Measurements from ENCODE around the gene UGGT2.
"Not testable (repeated sequence)": the region's sequence is repeated elsewhere in the genome, so short reads cannot be mapped to it uniquely, and the experiment has no call there.

The UGGT2 gene

DNA sequence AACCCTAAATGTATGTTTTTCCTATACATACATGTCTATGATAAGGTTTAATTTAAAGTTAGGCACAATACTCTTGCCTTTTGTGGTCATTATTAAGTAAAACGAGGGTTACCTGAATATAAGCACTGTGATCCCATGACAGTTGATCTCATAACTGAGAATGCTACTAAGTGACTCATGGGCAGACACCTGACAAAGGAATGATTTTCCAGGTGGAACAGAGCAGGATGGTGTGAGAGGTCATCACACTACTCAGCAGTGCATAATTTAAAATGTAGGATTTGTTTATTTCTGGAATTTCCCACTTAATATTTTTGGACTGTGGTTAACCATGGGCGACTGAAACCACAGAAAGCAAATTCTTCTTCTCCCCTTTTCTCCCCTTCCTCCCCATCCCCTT lies 178.9 kb downstream of the UGGT2 start:
- DNase-seq: no peak

DNA sequence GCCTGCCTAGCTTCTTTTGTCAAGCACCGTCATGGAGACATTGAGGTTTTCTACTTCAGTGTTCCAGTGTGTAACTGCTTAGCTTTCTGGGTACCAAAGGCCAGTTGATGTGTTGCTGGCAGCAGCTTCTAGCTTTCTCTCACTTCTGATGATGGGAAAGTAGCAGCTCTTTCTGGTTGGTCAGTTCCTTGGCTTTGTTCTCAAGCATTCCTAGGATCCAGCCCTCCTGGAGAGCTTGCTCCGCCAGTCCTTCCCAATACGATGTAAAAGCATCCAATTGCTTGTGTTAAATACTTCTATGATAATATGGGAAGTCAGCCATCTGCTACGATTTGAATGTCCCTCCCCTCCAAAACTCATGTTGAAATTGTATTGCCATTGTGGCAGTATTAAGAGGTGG lies 182.8 kb downstream of the UGGT2 start:
- no peak for DNase-seq

- DNase-seq: no peak
Observed at GRCh38 chr13:95865080-95865615, 188.1 kb downstream of the UGGT2 start.

DNA sequence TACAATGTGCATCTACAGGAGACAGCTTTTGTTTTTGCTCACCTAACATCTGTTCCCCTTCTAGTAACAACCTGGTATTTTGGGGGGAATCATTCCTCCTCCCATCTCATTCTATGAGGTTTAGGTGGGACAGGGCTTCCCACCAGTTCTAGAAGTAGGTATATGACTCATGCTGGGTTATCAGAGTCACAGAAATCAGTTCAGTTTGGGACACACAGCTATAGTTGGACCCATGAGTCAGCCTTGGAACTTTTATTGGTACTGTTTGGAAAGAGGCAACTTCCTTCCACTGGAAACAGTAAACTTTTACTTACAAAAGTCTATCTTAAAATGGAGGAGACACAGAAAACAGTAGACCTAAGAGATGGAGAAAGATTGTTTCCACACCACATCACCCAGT lies 190.8 kb downstream of the UGGT2 start:
- no peak for DNase-seq

DNA sequence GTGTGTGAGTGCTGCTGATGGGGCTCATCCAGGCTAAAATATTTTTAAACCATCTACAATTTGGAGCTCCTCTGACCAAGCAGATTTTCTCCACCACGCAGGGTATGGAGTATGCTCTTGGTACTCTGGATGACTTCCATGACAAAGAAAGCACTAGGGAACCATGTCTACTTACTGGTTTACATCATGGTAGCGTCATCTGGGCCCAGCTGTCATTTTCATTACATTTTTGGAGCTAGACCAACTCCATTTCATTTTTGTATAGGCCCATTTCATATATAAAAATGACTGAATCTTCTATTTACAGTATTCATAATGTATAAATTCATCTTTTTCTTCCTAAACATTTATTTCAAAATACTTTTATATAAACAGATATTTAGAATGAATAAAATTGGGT lies 191.9 kb downstream of the UGGT2 start:
- DNase-seq: no peak

GRCh38 chr13:95858286-95859075 lies 194.7 kb downstream of the UGGT2 start:
- DNase-seq: no peak

- DNase-seq: not testable (repeated sequence)
Observed at GRCh38 chr13:95845656-95846055, 207.5 kb downstream of the UGGT2 start.

- DNase-seq: no peak
Observed at GRCh38 chr13:95842898-95843297, 210.3 kb downstream of the UGGT2 start.

- no peak for DNase-seq
Observed at GRCh38 chr13:95841894-95842293, 211.3 kb downstream of the UGGT2 start.

- peak; percentile 47 to 64 for DNase-seq
Observed at GRCh38 chr13:95834134-95834765, 219.0 kb downstream of the UGGT2 start.

- DNase-seq: no peak
Observed at GRCh38 chr13:95833719-95834118, 219.5 kb downstream of the UGGT2 start.

- DNase-seq: no peak
Observed at GRCh38 chr13:95833126-95833525, 220.1 kb downstream of the UGGT2 start.

DNA sequence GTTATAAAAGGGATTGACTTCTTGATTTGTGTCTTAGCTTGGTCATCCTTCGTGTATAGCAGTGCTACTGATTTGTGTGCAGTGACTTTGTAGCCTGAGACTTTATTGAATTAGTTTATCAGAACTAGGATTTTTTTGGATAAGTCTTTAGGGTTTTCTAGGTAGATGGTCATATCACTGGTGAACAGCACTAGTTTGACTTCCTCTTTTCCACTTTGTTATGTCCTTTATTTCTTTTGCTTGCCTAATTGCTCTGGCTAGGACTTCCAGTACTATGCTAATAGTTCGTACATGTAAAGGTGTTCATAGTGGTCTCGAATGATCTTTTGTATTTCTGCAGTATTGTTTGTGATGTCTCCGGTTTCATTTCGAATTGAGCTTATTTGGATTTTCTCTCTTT lies 230.9 kb downstream of the UGGT2 start:
- no peak for DNase-seq

DNA sequence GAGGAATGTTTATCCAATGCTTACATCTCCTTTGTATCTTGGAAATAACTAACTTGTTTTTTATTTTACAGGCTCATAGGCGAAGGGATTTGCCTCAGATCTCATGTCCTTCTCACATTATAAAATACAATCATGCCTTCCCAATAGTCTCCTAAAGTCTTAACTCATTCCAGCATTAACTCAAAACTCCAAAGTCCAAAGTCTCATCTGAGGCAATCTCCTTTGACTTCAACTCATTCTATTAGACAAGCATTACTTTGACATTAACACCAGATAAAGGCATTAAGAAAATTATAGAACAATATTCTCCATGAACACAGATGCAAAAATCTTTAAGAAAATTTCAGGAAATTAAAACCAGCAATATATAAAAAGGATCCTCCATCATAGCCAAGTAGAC lies 238.7 kb downstream of the UGGT2 start:
- no peak for DNase-seq

- DNase-seq: no peak
Observed at GRCh38 chr13:95813139-95813538, 240.1 kb downstream of the UGGT2 start.

GRCh38 chr13:95809429-95809828 lies 243.8 kb downstream of the UGGT2 start:
- no peak for DNase-seq

DNA sequence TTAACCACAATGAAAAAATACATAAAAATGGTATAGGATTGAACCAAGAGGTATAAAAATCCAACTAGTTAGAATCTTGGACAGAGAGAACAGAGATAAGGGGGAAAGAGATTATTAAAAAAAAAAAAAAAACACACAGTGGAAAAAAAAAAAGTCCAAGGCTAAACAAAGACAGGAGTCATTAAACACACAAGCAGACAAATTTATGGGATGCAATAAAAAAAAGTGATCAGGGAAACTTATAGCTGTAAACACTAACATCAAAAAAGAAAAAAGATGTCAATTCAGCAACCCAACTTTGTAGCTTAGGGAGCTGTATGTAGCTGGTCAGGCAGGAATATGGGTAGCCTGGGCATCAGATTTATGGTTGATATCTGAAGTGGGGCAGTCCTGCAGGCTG lies 247.3 kb downstream of the UGGT2 start:
- DNase-seq: no peak

DNA sequence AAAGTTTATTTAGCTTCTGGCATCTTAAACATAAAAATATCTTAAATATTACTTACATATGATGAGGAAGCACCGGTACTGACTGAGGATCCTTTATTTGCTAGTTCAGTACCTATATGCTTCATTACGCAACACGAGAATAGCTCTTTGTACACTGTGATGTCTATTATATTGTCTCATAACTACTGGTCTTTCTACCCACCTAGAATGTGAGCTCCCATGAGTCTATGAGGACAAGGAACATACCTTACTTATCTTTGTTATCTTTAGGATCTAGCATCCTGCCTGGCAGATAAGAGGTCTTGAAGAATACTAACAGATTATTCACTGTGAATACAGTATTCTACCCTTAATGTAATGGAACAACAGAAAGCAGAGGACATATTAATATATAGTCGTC lies 251.4 kb downstream of the UGGT2 start:
- no peak for DNase-seq

GRCh38 chr13:95800436-95800835 lies 252.8 kb downstream of the UGGT2 start:
- DNase-seq: no peak

DNA sequence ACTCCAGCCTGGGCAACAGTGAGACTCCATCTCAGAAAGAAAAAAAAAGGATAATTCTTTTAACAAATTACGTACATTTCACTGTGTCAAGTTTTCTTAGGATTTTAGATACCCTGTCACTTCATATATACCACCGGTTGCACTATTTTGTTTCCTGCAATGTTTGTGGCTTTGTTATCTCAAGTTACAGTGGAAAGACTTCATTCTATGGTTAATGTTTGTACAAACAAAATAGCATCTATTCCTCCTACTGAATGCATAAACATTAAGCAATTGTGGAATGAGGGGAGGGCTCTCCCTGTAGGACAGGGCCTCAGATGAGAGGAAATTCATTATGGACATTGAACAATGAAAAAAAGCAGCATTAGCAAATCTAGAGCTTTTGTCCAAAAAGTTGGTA lies 256.2 kb downstream of the UGGT2 start:
- DNase-seq: no peak

- DNase-seq: no peak
Observed at GRCh38 chr13:95793781-95794180, 259.4 kb downstream of the UGGT2 start.

- DNase-seq: no peak
Observed at GRCh38 chr13:95793018-95793555, 260.1 kb downstream of the UGGT2 start.

GRCh38 chr13:95791084-95791722 lies 262.0 kb downstream of the UGGT2 start:
- DNase-seq: no peak

DNA sequence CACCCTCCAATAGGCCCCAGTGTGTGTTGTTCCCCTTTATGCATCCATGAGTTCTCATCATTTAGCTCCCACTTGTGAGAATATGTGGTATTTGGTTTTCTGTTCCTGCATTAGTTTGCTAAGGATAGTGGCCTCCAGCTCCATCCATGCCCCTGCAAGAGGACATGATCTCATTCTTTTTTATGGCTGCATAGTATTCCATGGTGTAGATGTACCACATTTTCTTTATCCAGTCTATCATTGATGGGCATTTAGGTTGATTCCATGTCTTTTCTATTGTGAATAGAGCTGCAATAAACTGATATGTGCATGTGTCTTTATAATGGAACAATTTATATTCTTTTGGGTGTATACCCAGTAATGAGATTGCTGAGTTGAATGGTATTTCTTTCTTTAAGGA lies 263.9 kb downstream of the UGGT2 start:
- DNase-seq: not testable (repeated sequence)

Data from NCI-H187 (cell line).